Placental epithelial cell (primary cell): ENCODE results near the gene LSS. TPM values are rescaled to one million over a fixed set of nuclear protein-coding genes. Genes with fewer than 3 reads are reported as not detected.

ENCODE experiments used
- total RNA-seq: library from RNA; depleted of rRNA; stranded (reverse); fragments of >200 nt; gene quantifications from 2 replicates; pipeline ENCODE4 v1.2.3, GENCODE V29; 2012

LSS gene
- total RNA-seq = 50.3 and 110 TPM in 2 replicates

DNA sequence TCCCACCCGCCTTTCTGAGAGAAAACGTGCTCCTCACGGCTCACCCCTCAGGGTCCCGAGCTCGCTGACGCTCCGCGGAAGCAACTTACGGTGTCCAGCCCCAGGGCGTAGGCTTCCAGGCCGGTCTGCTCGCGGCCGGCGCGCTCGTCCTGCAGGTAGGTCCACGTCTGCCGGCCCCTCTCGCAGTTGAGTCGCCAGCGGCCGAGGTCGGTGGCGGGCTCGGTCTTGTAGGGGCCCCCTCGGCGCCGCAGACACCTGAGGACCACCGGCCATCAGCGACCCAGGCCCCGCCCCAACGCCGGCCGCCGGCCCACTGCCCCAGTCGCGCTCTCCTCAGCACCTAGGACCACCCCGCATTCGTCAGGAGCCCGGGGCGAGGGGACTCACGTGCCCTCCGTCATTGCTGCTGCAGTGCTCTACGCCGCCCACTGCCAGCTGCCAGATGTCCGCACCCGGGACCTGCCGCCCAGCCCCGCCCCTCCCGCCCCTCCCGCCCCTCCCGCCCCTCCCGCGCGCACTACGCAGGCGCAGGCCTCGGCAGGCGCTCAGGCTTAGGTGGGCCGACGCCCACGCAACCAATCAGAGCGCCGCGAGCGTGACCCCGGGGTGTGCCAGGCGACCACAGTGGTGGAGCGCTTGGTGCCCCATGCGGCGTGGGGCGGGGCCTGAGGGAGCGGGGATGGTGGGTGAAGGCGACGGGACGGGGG lies at the start of gene LSS:
Gene LSS (minus strand): TSS at position 430 of the 707 bp plus-strand sequence. CDS start 29 bp downstream, at position 401.

DNA sequence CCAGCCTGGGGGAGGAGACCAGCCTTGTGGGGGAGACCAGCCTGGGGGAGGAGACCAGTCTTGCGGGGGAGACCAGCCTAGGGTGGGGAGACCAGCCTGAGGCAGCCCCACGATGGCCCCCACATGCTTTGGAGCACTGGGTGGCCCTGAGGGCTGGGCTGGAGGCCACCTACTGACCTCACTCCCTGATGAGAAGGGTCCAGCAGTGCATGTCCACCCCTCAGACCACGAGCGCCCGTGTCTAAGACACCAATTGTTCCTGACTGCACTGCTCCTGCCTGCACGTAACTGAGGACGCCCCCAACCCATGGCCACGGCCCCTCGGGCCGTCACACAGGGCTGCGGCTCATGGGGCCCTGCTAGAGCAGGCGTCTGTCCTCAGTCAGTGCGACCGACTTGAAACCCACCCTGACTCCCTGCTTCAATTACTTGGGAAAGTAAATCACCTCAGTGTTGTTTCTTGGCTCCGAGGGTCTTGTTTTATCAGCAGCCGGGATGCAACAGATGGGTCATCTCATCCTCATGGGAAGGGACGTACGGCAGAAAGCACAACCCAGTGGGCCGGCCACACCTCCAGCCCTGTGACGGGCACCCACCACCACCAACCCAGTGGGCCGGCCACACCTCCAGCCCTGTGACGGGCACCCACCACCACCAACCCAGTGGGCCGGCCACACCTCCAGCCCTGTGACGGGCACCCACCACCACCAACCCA lies 44.5 kb downstream of the LSS start, which contains the start of gene SPATC1L:
Gene SPATC1L (minus strand): TSS at position 550 of the 715 bp plus-strand sequence. CDS start 1,643 bp downstream, outside the sequence.

DNA sequence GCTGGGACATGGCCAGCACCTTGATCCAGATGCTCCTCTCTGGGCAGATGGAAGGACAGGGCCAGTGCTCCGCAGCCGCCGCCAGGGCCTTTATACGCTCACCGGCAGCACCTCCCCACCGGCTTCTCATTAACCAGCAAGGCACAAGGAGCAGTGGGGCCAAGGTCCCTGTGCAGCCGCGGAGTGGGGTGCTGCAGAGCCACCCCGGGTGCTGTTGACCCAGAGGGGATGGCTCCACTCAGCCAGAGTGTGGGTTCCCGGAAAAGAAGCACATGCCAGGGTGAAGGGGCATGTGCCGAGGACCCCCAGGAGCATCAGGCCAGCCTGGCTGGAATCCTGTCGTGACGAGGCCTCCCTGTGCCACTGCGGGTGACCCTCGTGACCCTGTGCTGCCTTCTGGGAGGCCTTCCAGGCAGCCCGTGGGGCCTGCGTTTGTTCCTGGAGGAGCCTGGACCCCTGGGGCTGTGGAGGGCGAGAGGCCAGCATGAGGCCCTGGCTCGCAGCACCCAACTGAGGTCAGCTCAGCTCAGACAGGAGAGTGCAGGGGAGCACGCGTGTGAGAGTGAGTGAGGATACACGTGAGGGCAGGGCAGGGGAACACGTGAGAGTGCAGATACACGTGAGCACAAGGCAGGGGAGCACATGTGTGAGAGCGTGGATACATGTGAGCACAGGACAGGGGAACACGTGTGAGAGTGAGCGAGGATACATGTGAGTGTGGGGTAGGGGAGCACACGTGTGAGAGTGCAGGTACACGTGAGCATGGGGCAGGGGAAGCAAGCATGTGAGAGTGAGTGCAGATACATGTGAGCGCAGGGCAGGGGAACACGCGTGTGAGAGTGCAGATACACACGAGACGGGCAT lies 72.8 kb downstream of the LSS start, which contains the start of gene FTCD:
Gene FTCD (minus strand): TSS at position 66 of the 864 bp plus-strand sequence. CDS start 56 bp downstream, at position 10.

Other genes with a start within 250 kb of the LSS start
- gene COL6A1, start 247.0 kb downstream of the LSS start, total RNA-seq = 17.9 and 29.4 TPM in 2 replicates
- 24.3 and 41.6 TPM in 2 replicates for gene COL6A2, start 130.7 kb downstream of the LSS start, total RNA-seq
- 0.39 and 0.65 TPM in 2 replicates for gene FTCD, start 73.2 kb downstream of the LSS start, total RNA-seq
- 13.6 and 15.7 TPM in 2 replicates for gene SPATC1L, start 44.3 kb downstream of the LSS start, total RNA-seq
- 73.9 and 111 TPM in 2 replicates for gene MCM3AP, start 56.8 kb upstream of the LSS start, total RNA-seq
- gene YBEY, start 57.6 kb upstream of the LSS start, total RNA-seq = 12.7 and 24.3 TPM in 2 replicates
- 5.4 and 6.7 TPM in 2 replicates for gene C21orf58, start 95.1 kb upstream of the LSS start, total RNA-seq
- gene PCNT, start 95.4 kb upstream of the LSS start, total RNA-seq = 16.2 and 20.0 TPM in 2 replicates
- 41.4 and 55.4 TPM in 2 replicates for gene DIP2A, start 230.1 kb upstream of the LSS start, total RNA-seq